ENCODE measurements around the gene GNAT2. TPM values are rescaled to one million over a fixed set of nuclear protein-coding genes. Genes with fewer than 3 reads are reported as not detected.

The GNAT2 gene
- total and polyA plus RNA-seq, 2 donors (not counting 3 experiments of a cell fraction or from before 2014, with no cell fraction given), result not detected

- FAIRE-seq (no peak), DNase-seq (ENCODE audit: low read depth, low spot score) (no peak)
- dilution Hi-C loops (cut with MboI; ENCODE audit: extremely low pct_ligation_motif_present, low sequenced_read_pairs) (no loop called here), intact Hi-C loops (cut with micrococcal nuclease) (no loop called here)
- H2AFZ ChIP-seq (ENCODE audit: low read depth, low read length), result no peak overlapping the region
- H3K9me1 ChIP-seq (replicated peaks; ENCODE audit: control insufficient read depth, extremely low read depth, insufficient read depth, low read length), result no peaks in the 10 kb centered on the region
- H3K9me3 ChIP-seq (replicated peaks; ENCODE audit: control insufficient read depth, insufficient read depth, low read length), result no peaks in the 10 kb centered on the region
- POLR2A ChIA-PET, result no interaction called here
- no peak overlapping the region for H3K27ac ChIP-seq (ENCODE audit: insufficient read depth, low read depth, low read length)
- H3K4me3 ChIP-seq (replicated peaks in 1 of 3; ENCODE audit: insufficient read depth in 1 of 3, low read depth in 1 of 3, low read length in 3 of 3), result no peak overlapping the region
- no peak overlapping the region for H3K9ac ChIP-seq (replicated peaks; ENCODE audit: extremely low read depth, insufficient read depth, low read length)
- peaks cover 5 to 7% of the 10 kb centered on the region in 2 experiments for H3K36me3 ChIP-seq (ENCODE audit: control insufficient read depth in 2 of 2, extremely low read depth in 1 of 2, insufficient read depth in 2 of 2, low read length in 2 of 2)
- H3K4me1 ChIP-seq (ENCODE audit: control insufficient read depth, extremely low read depth, insufficient read depth, low read length), result peaks cover 15% of the 10 kb centered on the region
- H3K4me2 ChIP-seq (ENCODE audit: insufficient read depth, low read length), result no peak overlapping the region
- H3K79me2 ChIP-seq (ENCODE audit: control insufficient read depth, insufficient read depth, low read length), result no peaks in the 10 kb centered on the region
- H3K27me3 ChIP-seq (ENCODE audit: control insufficient read depth in 2 of 2, insufficient read depth in 2 of 2, low read length in 2 of 2), result no peaks in the 10 kb centered on the region
- H4K20me1 ChIP-seq (replicated peaks; ENCODE audit: control insufficient read depth, extremely low read depth, insufficient read depth, low read length), result no peaks in the 10 kb centered on the region
- CTCF ChIA-PET, result interaction anchor here (1.0 to 1.2 kb wide), 2 partner anchors 37 to 47 kb away, joined by 3 read pairs; no protein-coding TSS in a partner anchor
- no peak for TF ChIP-seq POLR2A (IDR thresholded peaks at IDR 0.05; ENCODE audit: low read depth, low read length)
- no peak for TF ChIP-seq FOS (IDR thresholded peaks at IDR 0.05; ENCODE audit: borderline replicate concordance, insufficient read depth, low read length)
- no peak for TF ChIP-seq POLR2AphosphoS5 (IDR thresholded peaks at IDR 0.05; ENCODE audit: insufficient read depth, low read depth, low read length)
- TF ChIP-seq MYC (IDR thresholded peaks at IDR 0.05; ENCODE audit: low read depth, low read length), result no peak
- BruUV-seq (replicated peaks), result no TSS peak
Measured at GRCh38 chr1:109592916-109593315, 26.5 kb downstream of the GNAT2 start.

- CTCF ChIA-PET, result interaction anchor here (1.5 kb wide), 1 partner anchor 28 kb away, joined by 4 read pairs; no protein-coding TSS in a partner anchor
- Histone ChIP-seq H3K9ac (replicated peaks; ENCODE audit: extremely low read depth, insufficient read depth, low read length) (no peak overlapping the region), H3K36me3 (ENCODE audit: control insufficient read depth in 2 of 2, extremely low read depth in 1 of 2, insufficient read depth in 2 of 2, low read length in 2 of 2) (peaks cover 9 to 18% of the 10 kb centered on the region in 2 experiments), H3K9me1 (replicated peaks; ENCODE audit: control insufficient read depth, extremely low read depth, insufficient read depth, low read length) (no peaks in the 10 kb centered on the region), H3K4me1 (ENCODE audit: control insufficient read depth, extremely low read depth, insufficient read depth, low read length) (peaks cover 1% of the 10 kb centered on the region), H3K27ac (ENCODE audit: insufficient read depth, low read depth, low read length) (no peak overlapping the region), H3K4me3 (replicated peaks in 1 of 3; ENCODE audit: insufficient read depth in 1 of 3, low read depth in 1 of 3, low read length in 3 of 3) (no peak overlapping the region), H3K9me3 (replicated peaks; ENCODE audit: control insufficient read depth, insufficient read depth, low read length) (no peaks in the 10 kb centered on the region), H3K79me2 (ENCODE audit: control insufficient read depth, insufficient read depth, low read length) (peaks cover 4% of the 10 kb centered on the region), H2AFZ (ENCODE audit: low read depth, low read length) (no peak overlapping the region), H4K20me1 (replicated peaks; ENCODE audit: control insufficient read depth, extremely low read depth, insufficient read depth, low read length) (no peaks in the 10 kb centered on the region), H3K27me3 (ENCODE audit: control insufficient read depth in 2 of 2, insufficient read depth in 2 of 2, low read length in 2 of 2) (no peaks in the 10 kb centered on the region), H3K4me2 (ENCODE audit: insufficient read depth, low read length) (no peak overlapping the region)
- DNase-seq (ENCODE audit: low read depth, low spot score) (no peak), FAIRE-seq (no peak)
- POLR2A ChIA-PET, result no interaction called here
- BruUV-seq (replicated peaks), result no TSS peak
- dilution Hi-C loops (cut with MboI; ENCODE audit: extremely low pct_ligation_motif_present, low sequenced_read_pairs) (no loop called here), intact Hi-C loops (cut with micrococcal nuclease) (no loop called here)
- TF ChIP-seq POLR2AphosphoS5 (IDR thresholded peaks at IDR 0.05; ENCODE audit: insufficient read depth, low read depth, low read length) (no peak), MYC (IDR thresholded peaks at IDR 0.05; ENCODE audit: low read depth, low read length) (no peak), GATA2 (IDR thresholded peaks at IDR 0.05; ENCODE audit: insufficient read depth, insufficient read length, low read depth, low read length) (no peak), FOS (IDR thresholded peaks at IDR 0.05; ENCODE audit: borderline replicate concordance, insufficient read depth, low read length) (no peak), MAX (IDR thresholded peaks at IDR 0.05; ENCODE audit: insufficient read depth, insufficient read length) (no peak), EZH2 (IDR thresholded peaks at IDR 0.05; ENCODE audit: borderline replicate concordance, low read depth, low read length, severe bottlenecking) (no peak), CTCF (IDR thresholded peaks at IDR 0.05; ENCODE audit: extremely low read depth in 1 of 2, insufficient read depth in 1 of 2, low read depth in 1 of 2, low read length in 2 of 2) (no peak), JUN (IDR thresholded peaks at IDR 0.05; ENCODE audit: borderline replicate concordance, insufficient read depth, insufficient read length, low read depth) (no peak), POLR2A (IDR thresholded peaks at IDR 0.05; ENCODE audit: low read depth, low read length) (no peak)
Measured at GRCh38 chr1:109589679-109590078, 29.7 kb downstream of the GNAT2 start.

All from endothelial cell of umbilical vein (primary cell).